Embryonic facial prominence (tissue), 1 donor: ENCODE measurements around the gene NBPF6.
"Not testable (repeated sequence)": the region's sequence is repeated elsewhere in the genome, so short reads cannot be mapped to it uniquely, and the experiment has no call there.

ENCODE experiments used
- DNase-seq: peaks from one replicate; pipeline ENCODE4 v3.0.0-alpha.2; 2016; ENCODE audit errors: extremely low spot score

The NBPF6 gene

GRCh38 chr1:108502138-108502537 is 52.0 kb downstream of the NBPF6 start:
- no peak for DNase-seq

DNA sequence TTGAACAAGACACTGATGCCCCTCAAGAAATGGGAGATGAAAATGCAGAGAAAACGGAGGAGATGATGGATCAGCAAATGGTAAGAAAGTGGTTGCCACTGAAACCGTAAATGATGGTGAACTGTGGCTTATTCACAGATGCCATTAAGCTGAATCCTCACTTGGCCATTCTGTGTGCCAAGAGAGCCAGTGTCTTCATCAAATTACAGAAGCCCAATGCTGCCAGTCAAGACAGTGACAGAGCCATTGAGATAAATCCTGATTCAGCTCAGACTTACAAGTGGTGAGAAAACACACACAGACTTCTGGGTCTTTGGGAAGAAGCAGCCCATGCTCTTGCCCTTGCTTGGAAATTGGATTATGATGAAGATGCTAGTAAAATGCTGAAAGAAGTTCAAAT is 52.5 kb downstream of the NBPF6 start:
- DNase-seq = no peak

DNA sequence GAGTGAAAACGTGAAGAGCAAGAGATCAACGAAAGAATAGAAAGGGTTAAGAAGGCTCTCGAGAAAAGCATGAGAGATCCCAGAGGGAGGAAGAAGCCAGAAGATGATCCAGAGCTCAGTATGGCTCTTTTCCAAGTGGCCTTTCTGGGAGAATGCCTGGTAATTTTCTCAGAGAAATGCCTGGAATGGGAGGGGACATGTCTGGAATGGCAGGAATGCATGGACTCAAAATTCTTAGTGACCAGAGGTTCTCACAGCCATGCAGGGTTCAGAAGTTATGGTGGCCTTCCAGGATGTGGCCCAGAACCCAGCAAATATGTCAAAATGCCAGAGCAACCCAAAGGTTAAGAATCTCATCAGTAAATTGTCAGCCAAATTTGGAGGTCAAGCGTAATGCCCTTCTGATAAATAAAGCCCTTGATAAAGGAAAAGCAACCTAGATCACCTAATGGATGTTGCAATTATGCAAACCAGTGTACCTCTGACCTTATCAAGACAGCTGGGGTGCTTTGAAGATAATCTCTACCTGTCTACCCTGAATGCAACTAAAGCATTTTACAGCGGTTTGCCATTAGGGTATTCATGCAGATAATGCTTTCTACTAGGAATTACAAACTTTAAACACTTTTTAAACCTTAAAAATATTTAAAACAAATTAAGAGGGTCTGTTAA is 53.1 kb downstream of the NBPF6 start:
- DNase-seq = no peak

DNA sequence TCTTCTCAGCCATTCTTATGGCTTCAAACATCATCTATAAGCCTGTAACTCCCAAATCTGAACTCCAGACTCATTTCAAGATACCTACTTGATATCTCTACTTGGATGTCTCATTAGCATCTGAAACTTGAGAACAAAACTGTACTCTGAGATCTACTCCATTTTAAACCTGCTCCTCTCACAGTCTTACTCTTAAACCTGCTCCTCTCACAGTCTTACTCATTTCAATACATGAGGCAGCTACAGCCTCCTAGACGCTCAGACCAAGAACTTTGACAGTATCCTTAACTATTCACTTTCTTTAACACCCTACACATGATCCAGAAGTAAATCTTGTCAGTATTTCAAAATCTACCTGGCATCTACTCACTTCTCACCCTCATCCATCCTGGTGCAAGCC is 54.3 kb downstream of the NBPF6 start:
- DNase-seq = no peak

GRCh38 chr1:108505763-108506070 is 55.6 kb downstream of the NBPF6 start:
- no peak for DNase-seq

- DNase-seq = no peak
Measured at GRCh38 chr1:108511764-108512163, 61.6 kb downstream of the NBPF6 start.

GRCh38 chr1:108512239-108513043 is 62.3 kb downstream of the NBPF6 start:
- no peak for DNase-seq

- no peak for DNase-seq
Measured at GRCh38 chr1:108513044-108513415, 62.9 kb downstream of the NBPF6 start.

DNA sequence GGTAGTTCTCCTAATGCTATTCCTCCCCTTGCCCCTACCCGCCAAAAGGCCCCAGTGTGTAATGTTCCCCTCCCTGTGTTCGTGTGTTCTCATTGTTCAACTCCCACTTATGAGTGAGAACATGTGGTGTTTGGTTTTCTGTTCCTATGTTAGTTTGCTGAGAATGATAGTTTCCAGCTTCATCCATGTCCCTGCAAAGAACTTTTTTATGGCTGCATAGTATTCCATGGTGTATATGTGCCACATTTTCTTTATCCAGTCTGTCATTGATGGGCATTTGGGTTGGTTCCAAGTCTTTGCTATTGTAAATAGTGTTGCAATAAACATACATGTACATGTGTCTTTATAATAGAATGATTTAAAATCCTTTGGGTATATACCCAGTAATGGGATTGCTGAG is 63.8 kb downstream of the NBPF6 start:
- DNase-seq = not testable (repeated sequence)

DNA sequence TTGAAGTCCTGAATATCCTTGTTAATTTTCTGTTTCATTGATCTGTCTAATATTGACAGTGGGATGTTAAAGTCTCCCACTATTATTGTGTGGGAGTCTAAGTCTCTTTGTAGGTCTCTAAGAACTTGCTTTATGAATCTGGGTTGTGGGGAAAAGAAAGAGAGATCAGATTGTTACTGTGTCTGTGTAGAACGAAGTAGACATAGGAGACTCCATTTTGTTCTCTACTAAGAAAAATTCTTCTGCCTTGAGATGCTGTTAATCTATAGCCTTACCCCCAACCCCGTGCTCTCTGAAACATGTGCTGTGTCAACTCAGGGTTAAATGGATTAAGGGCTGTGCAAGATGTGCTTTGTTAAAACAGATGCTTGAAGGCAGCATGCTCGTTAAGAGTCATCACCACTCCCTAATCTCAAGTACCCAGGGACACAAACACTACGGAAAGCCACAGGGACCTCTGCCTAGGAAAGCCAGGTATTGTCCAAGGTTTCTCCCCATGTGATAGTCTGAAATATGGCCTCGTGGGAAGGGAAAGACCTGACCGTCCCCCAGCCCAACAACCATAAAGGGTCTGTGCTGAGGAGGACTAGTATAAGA is 67.3 kb downstream of the NBPF6 start:
- DNase-seq = not testable (repeated sequence)
